Activated naive CD8-positive, alpha-beta T cell (primary cell): ENCODE results near the gene YOD1.

Experiments used
- H3K27ac Mint-ChIP-seq: one replicate; pipeline ENCODE4 v1.8.0; 2021; ENCODE audit warnings: mixed read lengths
- H3K27me3 Mint-ChIP-seq: one replicate; pipeline ENCODE4 v1.8.0; 2021; ENCODE audit warnings: mixed read lengths
- H3K36me3 Mint-ChIP-seq: one replicate; pipeline ENCODE4 v1.8.0; 2021; ENCODE audit warnings: mixed read lengths
- H3K4me1 Mint-ChIP-seq: one replicate; pipeline ENCODE4 v1.8.0; 2021; ENCODE audit warnings: low read depth, mixed read lengths
- H3K4me3 Mint-ChIP-seq: one replicate; pipeline ENCODE4 v1.8.0; 2021; ENCODE audit warnings: mild to moderate bottlenecking, mixed read lengths
- H3K9me3 Mint-ChIP-seq: one replicate; pipeline ENCODE4 v1.8.0; 2021; ENCODE audit warnings: low read depth, mixed read lengths

YOD1 gene

GRCh38 chr1:207003210-207003609, 47.8 kb downstream of the YOD1 start:
- H3K36me3 Mint-ChIP-seq = no peaks in the 10 kb centered on the region

GRCh38 chr1:207002724-207003146, 48.3 kb downstream of the YOD1 start:
- peaks cover 3% of the 10 kb centered on the region for H3K27me3 Mint-ChIP-seq
- no peaks in the 10 kb centered on the region for H3K36me3 Mint-ChIP-seq
- H3K9me3 Mint-ChIP-seq = no peaks in the 10 kb centered on the region
- no peaks in the 10 kb centered on the region for H3K4me1 Mint-ChIP-seq
- no peak overlapping the region for H3K4me3 Mint-ChIP-seq
- H3K27ac Mint-ChIP-seq = no peak overlapping the region

More at GRCh38 chr1:207003210-207003609, 47.8 kb downstream of the YOD1 start:
- H3K4me3 Mint-ChIP-seq = no peak overlapping the region
- no peaks in the 10 kb centered on the region for H3K9me3 Mint-ChIP-seq
- peaks cover 3% of the 10 kb centered on the region for H3K27me3 Mint-ChIP-seq
- H3K27ac Mint-ChIP-seq = no peak overlapping the region
- no peaks in the 10 kb centered on the region for H3K4me1 Mint-ChIP-seq

DNA sequence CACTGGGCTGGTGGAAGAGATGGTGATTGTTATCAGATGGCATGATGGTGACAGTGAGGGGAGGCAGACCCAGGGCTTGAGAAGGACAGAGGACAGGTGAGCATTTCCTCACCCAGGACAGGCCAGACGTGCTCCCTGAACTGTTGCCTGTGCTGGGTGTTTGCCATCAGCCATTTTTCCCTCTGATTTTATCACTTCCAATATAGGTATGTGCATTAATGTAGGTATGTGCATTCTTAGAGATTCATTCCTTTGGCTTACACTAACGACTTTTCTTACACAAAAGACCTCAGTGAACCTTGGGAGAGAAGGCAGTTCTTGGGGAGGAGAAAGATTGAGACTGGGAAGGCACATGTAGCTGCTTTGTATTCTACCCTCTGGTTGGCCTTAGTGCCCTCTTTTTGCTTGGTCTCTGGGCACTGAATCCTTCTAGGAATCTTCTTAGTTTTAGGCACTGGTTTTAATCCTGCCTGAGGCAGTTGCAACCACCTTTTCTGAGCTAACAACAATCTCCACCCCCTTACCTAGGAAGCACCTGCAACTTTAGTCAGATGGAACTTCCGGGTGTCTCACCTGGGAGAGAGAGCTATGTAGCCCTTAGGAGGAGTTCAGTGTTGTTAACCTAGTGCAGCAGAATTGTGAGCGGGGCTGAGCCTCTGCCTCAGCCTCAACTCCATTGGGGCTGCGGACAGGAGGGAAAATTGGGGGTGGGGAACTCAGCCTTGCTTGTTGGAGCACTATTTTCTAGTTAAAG, 49.3 kb downstream of the YOD1 start:
- H3K9me3 Mint-ChIP-seq = no peaks in the 10 kb centered on the region
- H3K36me3 Mint-ChIP-seq = no peaks in the 10 kb centered on the region
- peaks cover 3% of the 10 kb centered on the region for H3K27me3 Mint-ChIP-seq
- H3K27ac Mint-ChIP-seq = no peak overlapping the region
- H3K4me3 Mint-ChIP-seq = no peak overlapping the region
- H3K4me1 Mint-ChIP-seq = no peaks in the 10 kb centered on the region

DNA sequence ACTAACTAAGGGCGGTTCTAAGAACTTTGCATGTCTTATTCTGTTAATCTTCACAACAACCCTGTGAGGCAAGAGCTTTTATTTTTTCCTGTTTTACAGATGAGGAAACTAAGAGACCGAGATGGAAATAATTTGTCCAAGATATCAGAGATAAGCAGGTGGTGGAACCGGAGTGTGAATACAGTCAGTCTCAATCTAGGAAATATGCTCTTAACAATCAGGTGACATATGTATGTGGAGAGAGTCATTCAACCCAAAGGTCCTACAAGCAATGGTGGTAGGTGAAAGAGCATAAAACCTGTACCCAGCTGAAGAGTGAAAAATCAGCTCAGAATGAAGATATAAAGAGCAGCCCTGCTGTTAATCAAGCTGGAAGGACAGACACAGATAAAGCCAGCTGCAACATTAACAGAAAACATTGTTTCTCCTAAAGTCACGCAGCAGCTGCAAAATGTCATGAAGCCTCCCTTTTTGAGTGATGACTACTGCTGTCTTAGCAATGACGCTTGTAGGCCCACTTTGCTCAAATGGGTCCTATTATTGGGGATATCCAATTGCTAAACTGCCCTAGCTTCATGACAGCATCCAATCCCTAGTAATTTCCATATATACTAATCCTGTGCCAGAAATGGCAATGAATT, 50.2 kb downstream of the YOD1 start:
- Mint-ChIP-seq H3K36me3 (no peaks in the 10 kb centered on the region), H3K27ac (no peak overlapping the region), H3K4me1 (no peaks in the 10 kb centered on the region), H3K4me3 (no peak overlapping the region), H3K9me3 (no peaks in the 10 kb centered on the region), H3K27me3 (peaks cover 2% of the 10 kb centered on the region)

GRCh38 chr1:206998816-206999215, 52.2 kb downstream of the YOD1 start:
- H3K4me1 Mint-ChIP-seq = no peaks in the 10 kb centered on the region
- H3K9me3 Mint-ChIP-seq = no peaks in the 10 kb centered on the region
- no peak overlapping the region for H3K27ac Mint-ChIP-seq
- no peaks in the 10 kb centered on the region for H3K36me3 Mint-ChIP-seq
- H3K4me3 Mint-ChIP-seq = no peak overlapping the region
- peaks cover 3% of the 10 kb centered on the region for H3K27me3 Mint-ChIP-seq
